H1 (cell line): Measurements from ENCODE around the gene EPHB1. TPM values are rescaled to one million over a fixed set of nuclear protein-coding genes. Genes with fewer than 3 reads are reported as not detected.

Source experiments
- CTCF ChIA-PET: fragments of 300-600 bp; sonication (Branson Sonifier 250); formaldehyde crosslinking; loops from one replicate; lab custom pipeline; 2021; ENCODE audit not compliant: partially characterized antibody; lab: Charles Lee
- POLR2A ChIA-PET: fragments of 300-600 bp; sonication (Branson Sonifier 250); formaldehyde crosslinking; loops from one replicate; lab custom pipeline; 2021; ENCODE audit warnings: inconsistent platforms; ENCODE audit not compliant: partially characterized antibody; lab: Charles Lee
- DNase-seq, 2 experiments: peaks; one replicate each; pipeline versions ENCODE4 v3.0.0 to v3.0.0-alpha.2; 2010 to 2022; ENCODE audit warnings: low spot score in 2 of 2, low read depth in 1 of 2, mixed read lengths in 1 of 2
- FAIRE-seq: peaks from 2 replicates; lab custom pipeline; 2011; peaks lifted over from hg19 to GRCh38; lab: Jason Lieb, UNC
- H2AFZ ChIP-seq: 2 replicates; pipeline ENCODE4 v1.8.1; 2012; ENCODE audit warnings: low read length, inconsistent platforms
- H2AK5ac ChIP-seq: 2 replicates; pipeline ENCODE4 v1.6.1; 2013; ENCODE audit warnings: low read depth, low read length
- H2BK120ac ChIP-seq: replicated peaks from 2 replicates; pipeline ENCODE3; 2013; ENCODE audit warnings: low read depth, low read length, inconsistent platforms
- H2BK12ac ChIP-seq: 2 replicates; pipeline ENCODE4 v1.6.1; 2013; ENCODE audit warnings: low read depth, low read length
- H2BK15ac ChIP-seq: 2 replicates; pipeline ENCODE4 v1.6.1; 2013; ENCODE audit warnings: low read length
- H2BK20ac ChIP-seq: 2 replicates; pipeline ENCODE4 v1.6.1; 2013; ENCODE audit warnings: low read length
- H2BK5ac ChIP-seq: 2 replicates; pipeline ENCODE4 v1.6.1; 2013; ENCODE audit warnings: low read depth, low read length
- H3K14ac ChIP-seq: 2 replicates; pipeline ENCODE4 v1.6.1; 2013; ENCODE audit warnings: inconsistent platforms; ENCODE audit not compliant: insufficient read length
- H3K18ac ChIP-seq: 2 replicates; pipeline ENCODE4 v1.6.1; 2013; ENCODE audit warnings: low read length; ENCODE audit errors: extremely low read depth
- H3K23ac ChIP-seq: 2 replicates; pipeline ENCODE4 v1.6.1; 2013; ENCODE audit warnings: inconsistent platforms; ENCODE audit not compliant: insufficient read length
- H3K23me2 ChIP-seq: 2 replicates; pipeline ENCODE4 v1.6.1; 2013; ENCODE audit warnings: low read depth, low read length
- H3K27ac ChIP-seq: 2 replicates; pipeline ENCODE4 v1.6.1; 2011; ENCODE audit warnings: low read depth, low read length, inconsistent platforms
- H3K27me3 ChIP-seq, 4 experiments: replicated peaks in 1 of 4; 1 replicate in 1 of 4; 2 replicates in 3 of 4; pipeline versions ENCODE4 v1.6.1 to v1.8.1; 2011 to 2013; ENCODE audit warnings: low read length in 3 of 4, mild to moderate bottlenecking in 3 of 4, inconsistent platforms in 2 of 4, mixed read lengths in 2 of 4, moderate library complexity in 1 of 4; ENCODE audit not compliant: control insufficient read depth in 3 of 4, insufficient read depth in 3 of 4; ENCODE audit errors: extremely low read depth in 1 of 4
- H3K36me3 ChIP-seq, 4 experiments: 2 replicates each; pipeline versions ENCODE4 v1.6.1 to v1.8.1; 2011 to 2013; ENCODE audit warnings: mild to moderate bottlenecking in 4 of 4, low read length in 3 of 4, moderate library complexity in 2 of 4, control low read depth in 1 of 4, inconsistent platforms in 1 of 4; ENCODE audit not compliant: insufficient read depth in 4 of 4, control insufficient read depth in 2 of 4
- H3K4ac ChIP-seq: replicated peaks from 2 replicates; pipeline ENCODE3; 2013; ENCODE audit warnings: low read length, low read depth, mixed read lengths, inconsistent platforms; ENCODE audit not compliant: insufficient read length
- H3K4me1 ChIP-seq, 4 experiments: replicated peaks in 1 of 4; 1 replicate in 1 of 4; 2 replicates in 3 of 4; pipeline versions ENCODE4 v1.6.1 to v1.8.1; 2011 to 2013; ENCODE audit warnings: low read length in 3 of 4, inconsistent platforms in 2 of 4, mixed read lengths in 1 of 4; ENCODE audit not compliant: insufficient read depth in 4 of 4, control insufficient read depth in 3 of 4
- H3K4me2 ChIP-seq, 2 experiments: 2 replicates each; pipeline versions ENCODE4 v1.6.1 to v1.8.1; 2011 to 2013; ENCODE audit warnings: low read depth in 2 of 2, low read length in 2 of 2, control low read depth in 1 of 2, inconsistent platforms in 1 of 2, mild to moderate bottlenecking in 1 of 2; ENCODE audit not compliant: insufficient read depth in 1 of 2
- H3K4me3 ChIP-seq, 4 experiments: fragments of 200-600, 300-600 bp in 1 of 4; sonication (generic), shearing (Covaris generic), sonication (Bioruptor Twin) in 1 of 4; 2 replicates each; pipeline versions ENCODE4 v1.5.1 to v1.8.1; 2011 to 2016; ENCODE audit warnings: low read length in 4 of 4, low read depth in 3 of 4, control low read depth in 2 of 4, inconsistent platforms in 2 of 4, mild to moderate bottlenecking in 2 of 4, mixed read lengths in 1 of 4, moderate library complexity in 1 of 4; ENCODE audit not compliant: insufficient read depth in 2 of 4; ENCODE audit errors: extremely low read depth in 1 of 4
- H3K56ac ChIP-seq: replicated peaks from 2 replicates; pipeline ENCODE3; 2013; ENCODE audit warnings: low read depth, mild to moderate bottlenecking, mixed read lengths, low read length, inconsistent platforms; ENCODE audit not compliant: insufficient read length
- H3K79me1 ChIP-seq: 2 replicates; pipeline ENCODE4 v1.6.1; 2013; ENCODE audit warnings: low read depth, low read length, control low read depth
- H3K79me2 ChIP-seq, 2 experiments: 2 replicates each; pipeline versions ENCODE4 v1.6.1 to v1.8.1; 2012 to 2013; ENCODE audit warnings: low read length in 2 of 2, mild to moderate bottlenecking in 2 of 2, inconsistent platforms in 1 of 2; ENCODE audit not compliant: insufficient read depth in 2 of 2, control insufficient read depth in 1 of 2
- H3K9ac ChIP-seq, 4 experiments: replicated peaks in 1 of 4; 1 replicate in 1 of 4; 2 replicates in 3 of 4; pipeline versions ENCODE4 v1.6.1 to v1.8.1; 2011 to 2013; ENCODE audit warnings: low read depth in 3 of 4, low read length in 3 of 4, control low read depth in 2 of 4, mild to moderate bottlenecking in 2 of 4, moderate library complexity in 2 of 4, inconsistent platforms in 1 of 4; ENCODE audit errors: extremely low read depth in 1 of 4
- H3K9me3 ChIP-seq, 2 experiments: 2 replicates each; pipeline versions ENCODE4 v1.6.1 to v1.8.1; 2012 to 2013; ENCODE audit warnings: mild to moderate bottlenecking in 2 of 2, moderate library complexity in 2 of 2, control low read depth in 1 of 2, inconsistent platforms in 1 of 2, low read depth in 1 of 2, low read length in 1 of 2, mixed read lengths in 1 of 2; ENCODE audit not compliant: insufficient read depth in 2 of 2
- H4K20me1 ChIP-seq, 2 experiments: replicated peaks in 1 of 2; 2 replicates each; pipeline versions ENCODE3 to v1.8.1; 2011 to 2013; ENCODE audit warnings: inconsistent platforms in 2 of 2, low read length in 2 of 2, mild to moderate bottlenecking in 1 of 2; ENCODE audit not compliant: insufficient read depth in 2 of 2, control insufficient read depth in 1 of 2
- H4K5ac ChIP-seq: 2 replicates; pipeline ENCODE4 v1.6.1; 2013; ENCODE audit warnings: low read length, low read depth, mixed read lengths, inconsistent platforms; ENCODE audit not compliant: insufficient read length
- H4K8ac ChIP-seq: 2 replicates; pipeline ENCODE4 v1.8.0; 2013; ENCODE audit warnings: mild to moderate bottlenecking, moderate library complexity, low read length, inconsistent platforms; ENCODE audit not compliant: insufficient read depth; ENCODE audit errors: extremely low read depth
- H4K91ac ChIP-seq: replicated peaks from 2 replicates; pipeline ENCODE3; 2013; ENCODE audit warnings: low read length, mixed read lengths, inconsistent platforms; ENCODE audit not compliant: insufficient read length
- CBX5 ChIP-seq: fragments of 300-800, 300-1000 bp; sonication (generic); IDR thresholded peaks from 2 replicates; pipeline ENCODE4 v1.7.1; 2016; ENCODE audit warnings: antibody characterized with exemption, low read length, low read depth
- EGR1 ChIP-seq: IDR thresholded peaks from 2 replicates; pipeline ENCODE4 v1.6.1; 2011; ENCODE audit warnings: low read depth, low read length, borderline replicate concordance
- HDAC2 ChIP-seq, 2 experiments: fragments of 300-600 bp in 1 of 2; sonication (generic) in 1 of 2; IDR thresholded peaks; 2 replicates each; pipeline ENCODE4 v1.6.1; 2011 to 2012; ENCODE audit warnings: low read depth in 2 of 2, low read length in 2 of 2, mild to moderate bottlenecking in 2 of 2, moderate library complexity in 2 of 2, borderline replicate concordance in 1 of 2, inconsistent platforms in 1 of 2
- POLR2AphosphoS5 ChIP-seq: IDR thresholded peaks from 2 replicates; pipeline ENCODE4 v1.6.1; 2011; ENCODE audit warnings: low read depth, low read length
- POU5F1 ChIP-seq: IDR thresholded peaks from 2 replicates; pipeline ENCODE4 v1.6.1; 2011; ENCODE audit warnings: low read depth, mild to moderate bottlenecking, low read length, moderate library complexity
- RAD21 ChIP-seq, 2 experiments: IDR thresholded peaks in 1 of 2; conservative IDR thresholded peaks in 1 of 2; 2 replicates each; pipeline ENCODE4 v1.6.1; 2011; ENCODE audit warnings: low read depth in 2 of 2, low read length in 2 of 2, improper control_type of control experiment in 1 of 2, inconsistent platforms in 1 of 2, mild to moderate bottlenecking in 1 of 2, moderate library complexity in 1 of 2
- RBBP5 ChIP-seq: IDR thresholded peaks from 2 replicates; pipeline ENCODE4 v1.7.1; 2012; ENCODE audit warnings: low read depth, mild to moderate bottlenecking, inconsistent platforms, low read length, moderate library complexity, borderline replicate concordance
- SIRT6 ChIP-seq: IDR thresholded peaks from one replicate; pipeline ENCODE4 v1.7.1; 2012; ENCODE audit warnings: low read length, inconsistent platforms
- TAF7 ChIP-seq: optimal IDR thresholded peaks from 2 replicates; pipeline ENCODE3; 2011; ENCODE audit warnings: low read depth, mild to moderate bottlenecking, inconsistent platforms, low read length, moderate library complexity, borderline replicate concordance
- WGBS, 2 experiments: shearing (Covaris generic) in 1 of 2; methylation state at CpG; one replicate each; pipeline versions ENCODE4 v1.1.6 to v1.1.7; 2013 to 2015; ENCODE audit warnings: low lambda C conversion rate in 2 of 2, mixed read lengths in 2 of 2, inconsistent platforms in 1 of 2, low coverage in 1 of 2, missing lambda C conversion rate in 1 of 2; ENCODE audit not compliant: insufficient replicate concordance in 2 of 2, insufficient coverage in 1 of 2, insufficient read length in 1 of 2; ENCODE audit errors: extremely low coverage in 1 of 2, missing lambda C conversion rate in 1 of 2; 5-methylcytosine and 5-hydroxymethylcytosine counted together
- polyA plus RNA-seq, 7 experiments: library from polyadenylated mRNA; depleted of rRNA in 3 of 7; stranded (reverse) in 5 of 7; unstranded in 2 of 7; fragments of >200 nt in 5 of 7; fragments of 200-250 nt in 2 of 7; gene quantifications; 1 replicate in 5 of 7; 2 replicates in 1 of 7; 4 replicates in 1 of 7; pipeline versions ENCODE4 v1.2.1 to v1.2.3, GENCODE V29; 2011 to 2013; ENCODE audit warnings: missing spikeins in 2 of 7, mixed read lengths in 2 of 7
- total RNA-seq: library from RNA; stranded (reverse); fragmentation: NEBNext Ultra II Directional; extraction: Animal tissue kit (Norgen Biotek cat#: 25700); gene quantifications from 2 replicates; pipeline ENCODE4 v1.2.1, GENCODE V29; 2021

EPHB1 gene
- total and polyA plus RNA-seq, 2 of the 8 experiments (the other 6 are each of a cell fraction or from before 2014, with no cell fraction given), result 3.5 to 5.9 TPM

- no peak overlapping the region for H3K4me3 ChIP-seq
- no peak overlapping the region for H4K5ac ChIP-seq
- TF ChIP-seq EGR1, result no peak
- TF ChIP-seq CBX5, result no peak
- no peak for TF ChIP-seq TAF7
- TF ChIP-seq RBBP5, result no peak
- TF ChIP-seq POU5F1, result no peak
- 0 out of 4 replicates have a peak, but pooled peaks of 1 of the 2 experiments have one; percentile 3 for TF ChIP-seq RAD21 (IDR thresholded peaks at IDR 0.05 in 1 of 2, conservative IDR thresholded peaks at IDR 0.05 in 1 of 2; ENCODE audit: low read depth in 2 of 2, low read length in 2 of 2)
- no peak for TF ChIP-seq HDAC2 (IDR thresholded peaks at IDR 0.05; ENCODE audit: borderline replicate concordance in 1 of 2, low read depth in 2 of 2, low read length in 2 of 2)
- no peak for TF ChIP-seq POLR2AphosphoS5
- TF ChIP-seq SIRT6, result no peak
- DNase-seq (peak in 1 of 2 experiments; percentile 16), FAIRE-seq (no peak)
- no peak overlapping the region for H2AFZ ChIP-seq
- no peak overlapping the region for H2BK15ac ChIP-seq
- CTCF ChIA-PET, result interaction anchor here (1.0 kb wide), 2 partner anchors 14 to 95 kb away, joined by 3 read pairs; no protein-coding TSS in a partner anchor
- WGBS, 2 experiments, result 86% methylated on average over 1 of the region's 1 CpG; no CpG with 5 or more reads in 1 of the 2 experiments
- H4K91ac ChIP-seq, result peak overlapping the region; percentile 13
- no peak overlapping the region for H2BK5ac ChIP-seq
- H3K4me1 ChIP-seq, result no peaks in the 10 kb centered on the region
- POLR2A ChIA-PET, result no interaction called here
- no peak overlapping the region for H3K27ac ChIP-seq
- no peak overlapping the region for H3K9ac ChIP-seq
- H2BK20ac ChIP-seq, result no peak overlapping the region
- no peak overlapping the region for H3K56ac ChIP-seq
- H3K18ac ChIP-seq, result no peak overlapping the region
- H3K14ac ChIP-seq, result no peak overlapping the region
- H2BK120ac ChIP-seq, result no peak overlapping the region
- no peaks in the 10 kb centered on the region for H3K27me3 ChIP-seq
- no peak overlapping the region for H2BK12ac ChIP-seq
- H3K4me2 ChIP-seq, result no peak overlapping the region
- no peak overlapping the region for H3K23ac ChIP-seq
- no peak overlapping the region for H2AK5ac ChIP-seq
- H4K8ac ChIP-seq, result no peak overlapping the region
- no peak overlapping the region for H3K4ac ChIP-seq
- no peaks in the 10 kb centered on the region for H4K20me1 ChIP-seq
- no peaks in the 10 kb centered on the region for H3K9me3 ChIP-seq
- H3K36me3 ChIP-seq, result no peaks in the 10 kb centered on the region
- H3K79me2 ChIP-seq, result no peaks in the 10 kb centered on the region
- H3K23me2 ChIP-seq, result no peaks in the 10 kb centered on the region
- H3K79me1 ChIP-seq, result no peaks in the 10 kb centered on the region
Observed at GRCh38 chr3:134772591-134772990, 22.5 kb upstream of the EPHB1 start.
